IMR-90 (cell line): ENCODE measurements around the gene ATP1A4. TPM values are rescaled to one million over a fixed set of nuclear protein-coding genes. Genes with fewer than 3 reads are reported as not detected.

Experiments used
- ATAC-seq: fragments of 200-7000 bp; cut with Tn5 transposase; 2 replicates; pipeline ENCODE4 v1.9.1; 2020; ENCODE audit warnings: low read depth, mild to moderate bottlenecking, moderate library complexity
- BruUV-seq: library from RNA; stranded (reverse); fragments of 400-500 nt; replicated peaks from 2 replicates; lab custom pipeline; 2021; lab: Mats Ljungman, UMichigan
- CTCF ChIA-PET: fragments of 300-600 bp; formaldehyde crosslinking; extraction: SDS; loops from one replicate; lab custom pipeline; 2021; ENCODE audit warnings: antibody characterized with exemption; lab: Yijun Ruan, JAX
- POLR2A ChIA-PET: fragments of 300-600 bp; sonication (Branson Sonifier 250); formaldehyde crosslinking; loops from one replicate; lab custom pipeline; 2022; ENCODE audit warnings: antibody characterized with exemption; ENCODE audit not compliant: unreplicated experiment; lab: Charles Lee
- DNase-seq: peaks from one replicate; pipeline ENCODE4 v3.0.0; 2013
- H2AFZ ChIP-seq: replicated peaks from 2 replicates; pipeline ENCODE3; 2013; ENCODE audit warnings: low read length, mild to moderate bottlenecking; ENCODE audit not compliant: poor library complexity
- H2AK5ac ChIP-seq: 2 replicates; pipeline ENCODE4 v1.6.1; 2013; ENCODE audit warnings: low read depth, low read length, inconsistent platforms
- H2AK9ac ChIP-seq: replicated peaks from 2 replicates; pipeline ENCODE3; 2013; ENCODE audit warnings: mild to moderate bottlenecking, low read depth, low read length, moderate library complexity; ENCODE audit not compliant: poor library complexity
- H2BK120ac ChIP-seq: 2 replicates; pipeline ENCODE4 v1.6.1; 2013; ENCODE audit warnings: low read depth, low read length, inconsistent platforms
- H2BK15ac ChIP-seq: 3 replicates; pipeline ENCODE4 v1.6.1; 2013; ENCODE audit warnings: low read depth, low read length, inconsistent platforms
- H2BK20ac ChIP-seq: 2 replicates; pipeline ENCODE4 v1.6.1; 2013; ENCODE audit warnings: low read depth, mild to moderate bottlenecking, inconsistent platforms, low read length, moderate library complexity
- H2BK5ac ChIP-seq: 2 replicates; pipeline ENCODE4 v1.6.1; 2013; ENCODE audit warnings: mild to moderate bottlenecking, low read depth, low read length, inconsistent platforms; ENCODE audit not compliant: poor library complexity, severe bottlenecking
- H3K14ac ChIP-seq: replicated peaks from 2 replicates; pipeline ENCODE4 v1.6.1; 2013; ENCODE audit warnings: low read depth, low read length, inconsistent platforms
- H3K18ac ChIP-seq: 2 replicates; pipeline ENCODE4 v1.6.1; 2013; ENCODE audit warnings: low read depth, low read length, control low read depth
- H3K23ac ChIP-seq: 2 replicates; pipeline ENCODE4 v1.6.1; 2013; ENCODE audit warnings: low read depth, low read length, inconsistent platforms
- H3K27ac ChIP-seq: 2 replicates; pipeline ENCODE4 v1.5.1; 2013; ENCODE audit warnings: mild to moderate bottlenecking, control low read depth, low read length; ENCODE audit not compliant: insufficient read depth
- H3K27me3 ChIP-seq: 2 replicates; pipeline ENCODE4 v1.6.1; 2013; ENCODE audit warnings: low read length; ENCODE audit not compliant: control insufficient read depth, insufficient read depth
- H3K36me3 ChIP-seq: 2 replicates; pipeline ENCODE4 v1.6.1; 2013; ENCODE audit warnings: low read length, mixed read lengths; ENCODE audit not compliant: control insufficient read depth, insufficient read depth
- H3K4ac ChIP-seq: 2 replicates; pipeline ENCODE4 v1.6.1; 2013; ENCODE audit warnings: low read depth, low read length, inconsistent platforms
- H3K4me1 ChIP-seq: 2 replicates; pipeline ENCODE4 v1.6.1; 2013; ENCODE audit warnings: low read length, mixed read lengths; ENCODE audit not compliant: control insufficient read depth, insufficient read depth
- H3K4me2 ChIP-seq: 2 replicates; pipeline ENCODE4 v1.6.1; 2013; ENCODE audit warnings: low read depth, mild to moderate bottlenecking, control low read depth, low read length, moderate library complexity
- H3K4me3 ChIP-seq: 2 replicates; pipeline ENCODE4 v1.5.1; 2013; ENCODE audit warnings: low read depth, mild to moderate bottlenecking, control low read depth, low read length, moderate library complexity; ENCODE audit not compliant: insufficient read depth
- H3K56ac ChIP-seq: 2 replicates; pipeline ENCODE4 v1.6.1; 2013; ENCODE audit warnings: low read length, inconsistent platforms; ENCODE audit not compliant: insufficient read depth; ENCODE audit errors: extremely low read depth
- H3K79me1 ChIP-seq, 2 experiments: 2 replicates each; pipeline ENCODE4 v1.6.1; 2013; ENCODE audit warnings: low read length in 2 of 2, inconsistent platforms in 1 of 2, low read depth in 1 of 2
- H3K9ac ChIP-seq: 2 replicates; pipeline ENCODE4 v1.6.1; 2013; ENCODE audit warnings: low read depth, low read length, control low read depth
- H3K9me1 ChIP-seq: 2 replicates; pipeline ENCODE4 v1.6.1; 2013; ENCODE audit warnings: low read length, inconsistent platforms; ENCODE audit not compliant: insufficient read depth
- H3K9me3 ChIP-seq: 2 replicates; pipeline ENCODE4 v1.6.1; 2013; ENCODE audit warnings: low read length; ENCODE audit not compliant: control insufficient read depth, insufficient read depth
- H4K20me1 ChIP-seq: 2 replicates; pipeline ENCODE4 v1.6.1; 2013; ENCODE audit warnings: low read length, inconsistent platforms; ENCODE audit not compliant: insufficient read depth
- H4K5ac ChIP-seq: 2 replicates; pipeline ENCODE4 v1.6.1; 2013; ENCODE audit warnings: mild to moderate bottlenecking, low read depth, low read length, control low read depth
- H4K8ac ChIP-seq, 2 experiments: 2 replicates each; pipeline ENCODE4 v1.6.1; 2013; ENCODE audit warnings: low read depth in 2 of 2, low read length in 2 of 2, control low read depth in 1 of 2, inconsistent platforms in 1 of 2
- H4K91ac ChIP-seq: 2 replicates; pipeline ENCODE4 v1.6.1; 2013; ENCODE audit warnings: low read depth, low read length, inconsistent platforms; ENCODE audit not compliant: insufficient read depth
- BHLHE40 ChIP-seq: fragments of 150-350 bp; IDR thresholded peaks from 2 replicates; pipeline ENCODE4 v1.6.1; 2016; ENCODE audit warnings: mild to moderate bottlenecking, low read depth, low read length
- CEBPB ChIP-seq: IDR thresholded peaks from 2 replicates; pipeline ENCODE4 v1.6.1; 2012; ENCODE audit warnings: low read depth, low read length, improper control_type of control experiment
- CHD1 ChIP-seq: IDR thresholded peaks from 2 replicates; pipeline ENCODE4 v1.6.1; 2012; ENCODE audit warnings: low read depth, low read length, improper control_type of control experiment
- CTCF ChIP-seq: conservative IDR thresholded peaks from 2 replicates; pipeline ENCODE4 v1.5.1; 2012; ENCODE audit warnings: mild to moderate bottlenecking, low read depth, low read length, improper control_type of control experiment
- ELK1 ChIP-seq: fragments of 150-350 bp; IDR thresholded peaks from 2 replicates; pipeline ENCODE4 v1.6.1; 2016; ENCODE audit warnings: low read depth, mild to moderate bottlenecking, low read length, moderate library complexity, borderline replicate concordance
- MAFK ChIP-seq: IDR thresholded peaks from 2 replicates; pipeline ENCODE4 v1.6.1; 2012; ENCODE audit warnings: low read depth, low read length, improper control_type of control experiment
- MAZ ChIP-seq: IDR thresholded peaks from 2 replicates; pipeline ENCODE4 v1.6.1; 2012; ENCODE audit warnings: low read depth, mild to moderate bottlenecking, low read length, improper control_type of control experiment, moderate library complexity, borderline replicate concordance
- MXI1 ChIP-seq: IDR thresholded peaks from 2 replicates; pipeline ENCODE4 v1.6.1; 2012; ENCODE audit warnings: low read depth, mild to moderate bottlenecking, low read length, moderate library complexity, borderline replicate concordance
- NFE2L2 ChIP-seq: fragments of 150-350 bp; IDR thresholded peaks from 2 replicates; pipeline ENCODE4 v1.6.1; 2016; ENCODE audit warnings: low read depth, mild to moderate bottlenecking, low read length
- POLR2A ChIP-seq: IDR thresholded peaks from 2 replicates; pipeline ENCODE4 v1.6.1; 2012; ENCODE audit warnings: mild to moderate bottlenecking, low read depth, low read length
- RCOR1 ChIP-seq: IDR thresholded peaks from 2 replicates; pipeline ENCODE4 v1.6.1; 2012; ENCODE audit warnings: mild to moderate bottlenecking, low read length, improper control_type of control experiment; ENCODE audit not compliant: insufficient replicate concordance
- WGBS, 2 experiments: methylation state at CpG; one replicate each; pipeline versions ENCODE4 v1.1.5 to v1.1.7; 2013; ENCODE audit warnings: missing lambda C conversion rate in 2 of 2; ENCODE audit not compliant: insufficient read length in 1 of 2; ENCODE audit errors: extremely low coverage in 2 of 2; 5-methylcytosine and 5-hydroxymethylcytosine counted together
- dilution Hi-C: fragments of 300-500 bp; cut with HindIII; formaldehyde crosslinking; loops from one replicate; pipeline ENCODE4 v1.14.3; 2018; ENCODE audit warnings: low sequenced_read_pairs; ENCODE audit not compliant: unreplicated experiment
- in situ Hi-C: fragments of 300-500 bp; cut with MboI; formaldehyde crosslinking; loops from 3 replicates; pipeline ENCODE4 v1.14.3; 2019; ENCODE audit warnings: low sequenced_read_pairs, inconsistent platforms, mixed read lengths
- intact Hi-C: fragments of 100-400 bp; cut with micrococcal nuclease; formaldehyde crosslinking; loops from 2 replicates; pipeline ENCODE4 v1.10.0; 2022
- polyA plus RNA-seq, 3 experiments: library from polyadenylated mRNA; depleted of rRNA; stranded (reverse); fragments of >200 nt; gene quantifications; 2 replicates each; pipeline ENCODE4 v1.2.3, GENCODE V29; 2012; ENCODE audit warnings: low replicate concordance in 1 of 3
- total RNA-seq: library from RNA; depleted of rRNA; stranded (reverse); fragments of >200 nt; gene quantifications from 2 replicates; pipeline ENCODE4 v1.2.3, GENCODE V29; 2012

The ATP1A4 gene
- total and polyA plus RNA-seq, 2 of the 4 experiments (the other 2 are of a cell fraction) = not detected

GRCh38 chr1:160193091-160193819 lies 41.9 kb downstream of the ATP1A4 start (continued):
- no peak for TF ChIP-seq NFE2L2
- no peak for TF ChIP-seq BHLHE40

- H4K20me1 ChIP-seq = no peaks in the 10 kb centered on the region
- dilution Hi-C loops = no loop called here
- peak overlapping the region; percentile 60 for H2BK5ac ChIP-seq
- H2BK15ac ChIP-seq = no peak overlapping the region
- peak overlapping the region; percentile 88 for H2AFZ ChIP-seq
- intact Hi-C loops = loop anchor here (1.0 to 5.0 kb wide), 6 partner anchors 25 to 182 kb away; partner anchors contain the start of gene PEX19
- H3K14ac ChIP-seq = no peak overlapping the region
- H3K9me1 ChIP-seq = peaks cover 10% of the 10 kb centered on the region; the same call in 1 of the 2 replicates
- H3K9me3 ChIP-seq = no peaks in the 10 kb centered on the region
- H3K79me1 ChIP-seq = no peaks in the 10 kb centered on the region
- H3K27ac ChIP-seq = no peak overlapping the region
- H3K27me3 ChIP-seq = peaks cover 3% of the 10 kb centered on the region; the same call in 1 of the 2 replicates
- no peak for ATAC-seq
- no peak overlapping the region for H4K91ac ChIP-seq
- H2BK20ac ChIP-seq = no peak overlapping the region
- ChIA-PET CTCF (interaction anchor here (0.5 to 3.2 kb wide), 35 partner anchors 8 to 186 kb away, joined by 3 to 63 read pairs (median 4); partner anchors contain the start of gene DCAF8), POLR2A (no interaction called here)
- no peaks in the 10 kb centered on the region for H3K36me3 ChIP-seq
- no peak overlapping the region for H3K4me3 ChIP-seq
- WGBS, 2 experiments = 89% methylated on average over 8 of the region's 9 CpGs; no CpG with 5 or more reads in 1 of the 2 experiments
- H3K56ac ChIP-seq = no peak overlapping the region
- H2AK5ac ChIP-seq = peak overlapping the region; percentile 70; the same call in 1 of the 2 replicates
- no peak overlapping the region for H4K5ac ChIP-seq
- in situ Hi-C loops = loop anchor here (25.0 kb wide), 1 partner anchor 418 kb away; no protein-coding TSS in a partner anchor
- H3K4ac ChIP-seq = peak overlapping the region; percentile 48; the same call in 1 of the 2 replicates
- H3K4me2 ChIP-seq = no peak overlapping the region
- H4K8ac ChIP-seq = peak overlapping the region in 1 of 2 experiments; percentile 14; a peak in 1 of 4 replicates
- no peak for DNase-seq
- H3K18ac ChIP-seq = no peak overlapping the region
- H2BK120ac ChIP-seq = no peak overlapping the region
- BruUV-seq = no TSS peak
- H3K9ac ChIP-seq = no peak overlapping the region
- peaks cover 4% of the 10 kb centered on the region for H3K4me1 ChIP-seq
- no peak overlapping the region for H3K23ac ChIP-seq
- H2AK9ac ChIP-seq = peak overlapping the region; percentile 87
- TF ChIP-seq CEBPB = no peak
- no peak for TF ChIP-seq RCOR1
- no peak for TF ChIP-seq POLR2A
- no peak for TF ChIP-seq MAFK
- TF ChIP-seq CHD1 = no peak
- TF ChIP-seq NFE2L2 = no peak
- no peak for TF ChIP-seq MXI1
- no peak for TF ChIP-seq ELK1
- TF ChIP-seq CTCF = no peak
- TF ChIP-seq MAZ = no peak
These were observed 42.7 kb downstream of the ATP1A4 start for GRCh38 chr1:160193832-160194736.
